RWPE2 (cell line): ENCODE data around the gene TERB2.
"Not testable (repeated sequence)": the region's sequence is repeated elsewhere in the genome, so short reads cannot be mapped to it uniquely, and the experiment has no call there.

Experiments used
- ATAC-seq: fragments of 200-7000 bp; cut with Tn5 transposase; 3 replicates; pipeline ENCODE4 v1.9.1; 2021; ENCODE audit warnings: low read depth
- DNase-seq: peaks from one replicate; pipeline ENCODE4 v3.0.0-alpha.2; 2020; ENCODE audit warnings: low spot score
- H3K27ac ChIP-seq: fragments of 450-650 bp; 2 replicates; pipeline ENCODE4 v1.5.1; 2017; ENCODE audit warnings: mild to moderate bottlenecking; ENCODE audit not compliant: poor library complexity, severe bottlenecking
- H3K27me3 ChIP-seq: fragments of 250-450 bp; sonication (Bioruptor Pico); 2 replicates; pipeline ENCODE4 v1.5.1; 2021; ENCODE audit warnings: mild to moderate bottlenecking, moderate library complexity; ENCODE audit not compliant: insufficient read depth, poor library complexity, severe bottlenecking
- H3K36me3 ChIP-seq: fragments of 250-450 bp; sonication (Bioruptor Pico); 2 replicates; pipeline ENCODE4 v1.5.1; 2020; ENCODE audit warnings: low read depth, mild to moderate bottlenecking, moderate library complexity
- H3K4me1 ChIP-seq: fragments of 250-450 bp; sonication (Bioruptor Pico); 2 replicates; pipeline ENCODE4 v1.5.1; 2021; ENCODE audit warnings: mild to moderate bottlenecking, moderate library complexity; ENCODE audit not compliant: insufficient read depth, poor library complexity, severe bottlenecking
- H3K4me3 ChIP-seq: fragments of 250-450 bp; sonication (Bioruptor Pico); 2 replicates; pipeline ENCODE4 v1.5.1; 2021; ENCODE audit warnings: mild to moderate bottlenecking, moderate library complexity; ENCODE audit not compliant: severe bottlenecking
- H3K9me3 ChIP-seq: fragments of 250-450 bp; sonication (Bioruptor Pico); 2 replicates; pipeline ENCODE4 v1.5.1; 2021; ENCODE audit warnings: mild to moderate bottlenecking, moderate library complexity; ENCODE audit not compliant: severe bottlenecking
- CTCF ChIP-seq: fragments of 450-650 bp; IDR thresholded peaks from one replicate; pipeline ENCODE4 v1.5.1; 2017; ENCODE audit warnings: mild to moderate bottlenecking, moderate library complexity; ENCODE audit not compliant: poor library complexity, severe bottlenecking

Gene TERB2

GRCh38 chr15:44956388-44956787 lies at the start of gene TERB2:
TSS of gene TERB2 (plus strand) at chr15:44956687. CDS start at chr15:44956719, 32 bp downstream.
- Histone ChIP-seq H3K4me3 (no peak within 1 kb of the TSS), H3K4me1 (no peaks in the 10 kb centered on the region), H3K27ac (no peak within 1 kb of the TSS), H3K27me3 (no peaks in the 10 kb centered on the region), H3K36me3 (no peaks in the 10 kb centered on the region), H3K9me3 (no peaks in the 10 kb centered on the region)
- ATAC-seq (no peak), DNase-seq (no peak)
- TF ChIP-seq CTCF = no peak

- ATAC-seq = no peak
- no peaks in the 10 kb centered on the region for H3K36me3 ChIP-seq
- no peak overlapping the region for H3K4me3 ChIP-seq
- no peak for DNase-seq
- H3K4me1 ChIP-seq = no peaks in the 10 kb centered on the region
- no peak overlapping the region for H3K27ac ChIP-seq
- H3K27me3 ChIP-seq = no peaks in the 10 kb centered on the region
- H3K9me3 ChIP-seq = no peaks in the 10 kb centered on the region
- no peak for TF ChIP-seq CTCF
These were observed 47.1 kb upstream of the TERB2 start for GRCh38 chr15:44909423-44909822.

- H3K36me3 ChIP-seq = no peaks in the 10 kb centered on the region
- ATAC-seq (no peak), DNase-seq (no peak)
- H3K9me3 ChIP-seq = no peaks in the 10 kb centered on the region
- TF ChIP-seq CTCF = no peak
- H3K27me3 ChIP-seq = no peaks in the 10 kb centered on the region
- no peaks in the 10 kb centered on the region for H3K4me1 ChIP-seq
- H3K4me3 ChIP-seq = no peak overlapping the region
- no peak overlapping the region for H3K27ac ChIP-seq
These were observed 45.4 kb upstream of the TERB2 start for GRCh38 chr15:44910981-44911625.

GRCh38 chr15:44912186-44912585 lies 44.3 kb upstream of the TERB2 start:
- H3K4me1 ChIP-seq, H3K27me3 ChIP-seq, ATAC-seq, H3K27ac ChIP-seq, H3K9me3 ChIP-seq, DNase-seq, H3K4me3 ChIP-seq, H3K36me3 ChIP-seq: not testable (repeated sequence)

- not testable (repeated sequence) for H3K4me1 ChIP-seq, ATAC-seq, DNase-seq, H3K27me3 ChIP-seq, H3K36me3 ChIP-seq, H3K27ac ChIP-seq, H3K4me3 ChIP-seq, H3K9me3 ChIP-seq
These were observed 43.5 kb upstream of the TERB2 start for GRCh38 chr15:44912974-44913448.

- DNase-seq = no peak
- Histone ChIP-seq H3K27ac (no peak overlapping the region), H3K36me3 (no peaks in the 10 kb centered on the region), H3K27me3 (peaks cover 4% of the 10 kb centered on the region), H3K4me1 (no peaks in the 10 kb centered on the region), H3K9me3 (no peaks in the 10 kb centered on the region), H3K4me3 (no peak overlapping the region)
- ATAC-seq = no peak
- no peak for TF ChIP-seq CTCF
These were observed 38.4 kb upstream of the TERB2 start for GRCh38 chr15:44918136-44918535.

GRCh38 chr15:44928658-44929057 lies 27.8 kb upstream of the TERB2 start:
- not testable (repeated sequence) for H3K36me3 ChIP-seq, H3K4me3 ChIP-seq, H3K4me1 ChIP-seq, DNase-seq, ATAC-seq, H3K27ac ChIP-seq, H3K9me3 ChIP-seq
- H3K27me3 ChIP-seq = peaks cover 48% of the 10 kb centered on the region

- peaks cover 39% of the 10 kb centered on the region for H3K27me3 ChIP-seq
- not testable (repeated sequence) for H3K4me1 ChIP-seq, DNase-seq, ATAC-seq, H3K36me3 ChIP-seq, H3K27ac ChIP-seq, H3K4me3 ChIP-seq, H3K9me3 ChIP-seq
These were observed 26.2 kb upstream of the TERB2 start for GRCh38 chr15:44930283-44930682.
